ENCODE measurements around the gene GALNT13.

Gene GALNT13

GRCh38 chr2:154480521-154480920, 608.8 kb downstream of the GALNT13 start:
- DNase-seq (ENCODE audit: low read depth in 2 of 2): no peak

GRCh38 chr2:154481336-154481735, 609.6 kb downstream of the GALNT13 start:
- DNase-seq (ENCODE audit: low read depth in 2 of 2): no peak

GRCh38 chr2:154484338-154485099, 612.8 kb downstream of the GALNT13 start:
- no peak for DNase-seq (ENCODE audit: low read depth in 2 of 2)

- no peak for DNase-seq (ENCODE audit: low read depth in 2 of 2)
These were observed 617.1 kb downstream of the GALNT13 start for GRCh38 chr2:154488801-154489200.

- no peak for DNase-seq (ENCODE audit: low read depth in 2 of 2)
These were observed 617.6 kb downstream of the GALNT13 start for GRCh38 chr2:154489266-154489858.

GRCh38 chr2:154490530-154490929, 618.8 kb downstream of the GALNT13 start:
- DNase-seq (ENCODE audit: low read depth in 2 of 2): no peak

- DNase-seq (ENCODE audit: low read depth in 2 of 2): no peak
These were observed 623.7 kb downstream of the GALNT13 start for GRCh38 chr2:154495455-154495868.

- DNase-seq (ENCODE audit: low read depth in 2 of 2): no peak
These were observed 625.3 kb downstream of the GALNT13 start for GRCh38 chr2:154497019-154497418.
